Muscle layer of duodenum (tissue), 2 donors: ENCODE results near the gene GDPD2.

Experiments used
- H3K27ac ChIP-seq: one replicate; pipeline ENCODE4 v1.7.0; 2013; ENCODE audit warnings: mild to moderate bottlenecking, low read length
- H3K27me3 ChIP-seq: one replicate; pipeline ENCODE4 v1.7.0; 2013; ENCODE audit warnings: low read depth, mild to moderate bottlenecking, control low read depth, low read length
- H3K36me3 ChIP-seq, 2 donors: one replicate each; pipeline ENCODE4 v1.7.0; 2013; ENCODE audit warnings: low read length in 2 of 2, control low read depth in 1 of 2, mild to moderate bottlenecking in 1 of 2; ENCODE audit not compliant: insufficient read depth in 2 of 2, control insufficient read depth in 1 of 2
- H3K4me1 ChIP-seq, 2 donors: one replicate each; pipeline ENCODE4 v1.7.0; 2013; ENCODE audit warnings: low read length in 2 of 2, mild to moderate bottlenecking in 2 of 2, control low read depth in 1 of 2, moderate library complexity in 1 of 2; ENCODE audit not compliant: insufficient read depth in 2 of 2, control insufficient read depth in 1 of 2
- H3K4me3 ChIP-seq, 2 donors: one replicate each; pipeline ENCODE4 v1.7.0; 2013; ENCODE audit warnings: low read length in 2 of 2, low read depth in 1 of 2, mild to moderate bottlenecking in 1 of 2
- H3K9me3 ChIP-seq, 2 donors: one replicate each; pipeline ENCODE4 v1.7.0; 2013; ENCODE audit warnings: low read length in 2 of 2, control low read depth in 1 of 2, mild to moderate bottlenecking in 1 of 2; ENCODE audit not compliant: control insufficient read depth in 1 of 2
- donor health status: healthy.

Gene GDPD2

GRCh38 chrX:70439016-70439415 is 15.9 kb downstream of the GDPD2 start:
- Histone ChIP-seq H3K4me1 (peaks cover 0 to 4% of the 10 kb centered on the region in 2 donors), H3K4me3 (no peak overlapping the region), H3K27me3 (peaks cover 2% of the 10 kb centered on the region), H3K27ac (no peak overlapping the region), H3K9me3 (no peaks in the 10 kb centered on the region), H3K36me3 (no peaks in the 10 kb centered on the region)

DNA sequence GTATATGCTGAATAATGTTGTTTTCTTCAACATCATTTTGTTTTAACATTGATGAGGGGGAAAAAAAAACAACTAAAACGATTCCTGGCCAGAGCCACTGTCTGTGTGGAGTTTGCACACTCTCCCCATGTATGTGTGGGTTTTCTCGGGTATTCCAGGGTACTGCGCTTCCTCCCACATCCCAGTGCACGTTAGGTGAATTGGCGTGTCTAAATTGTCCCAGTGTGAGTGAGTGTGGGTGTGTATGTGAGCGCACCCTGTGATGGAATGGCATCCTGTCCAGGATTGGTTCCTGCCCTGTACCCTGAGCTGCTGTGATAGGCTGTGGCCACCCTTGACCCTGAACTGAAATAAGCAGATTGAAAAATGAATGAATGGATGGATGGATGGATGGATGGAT is 19.1 kb downstream of the GDPD2 start:
- H3K9me3 ChIP-seq, result no peaks in the 10 kb centered on the region
- peaks cover 4% of the 10 kb centered on the region for H3K27me3 ChIP-seq
- no peak overlapping the region for H3K4me3 ChIP-seq
- H3K4me1 ChIP-seq, result peaks cover 0 to 4% of the 10 kb centered on the region in 2 donors
- no peak overlapping the region for H3K27ac ChIP-seq
- H3K36me3 ChIP-seq, result no peaks in the 10 kb centered on the region

DNA sequence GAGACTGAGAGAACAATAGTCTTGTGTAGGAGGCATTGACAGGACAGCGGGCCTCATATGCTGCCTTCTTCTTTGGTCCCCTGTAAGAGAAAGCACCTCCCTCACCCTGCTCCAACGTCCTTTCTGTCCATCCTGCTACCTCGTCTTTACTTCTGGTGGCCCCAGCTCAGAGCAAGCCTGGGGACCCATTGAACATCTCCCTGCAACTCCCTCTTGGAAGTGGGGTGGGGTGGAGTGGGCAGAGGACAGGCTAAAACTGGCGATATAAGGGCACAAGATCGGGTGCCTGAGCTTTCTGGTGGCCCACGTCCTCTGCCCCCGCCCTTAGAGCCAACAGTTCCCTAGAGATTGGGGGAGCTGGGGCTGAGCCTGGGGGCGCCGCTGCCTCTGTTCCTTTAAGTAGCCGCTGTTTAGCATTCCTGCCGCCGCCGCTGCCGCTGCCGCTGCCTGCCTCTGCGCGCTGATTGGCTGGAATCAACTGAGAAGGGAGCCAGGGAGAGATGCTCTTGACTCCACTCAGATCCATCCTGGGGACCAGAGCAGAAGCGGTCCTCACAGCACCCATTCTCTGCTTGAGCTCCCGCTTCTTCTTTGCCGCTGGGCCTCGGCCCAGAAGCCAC is 21.3 kb downstream of the GDPD2 start, which contains the start of gene DLG3:
Gene DLG3 (plus strand): TSS at position 510 of the 620 bp plus-strand sequence. CDS start 367 bp downstream, outside the sequence.
- Histone ChIP-seq H3K27me3 (peaks cover 4% of the 10 kb centered on the region), H3K9me3 (no peaks in the 10 kb centered on the region), H3K4me3 (peak within 1 kb of the TSS in 1 of 2 donors; percentile 38), H3K27ac (no peak within 1 kb of the TSS), H3K4me1 (peaks cover 0 to 4% of the 10 kb centered on the region in 2 donors), H3K36me3 (no peaks in the 10 kb centered on the region)

- Histone ChIP-seq H3K9me3 (no peaks in the 10 kb centered on the region), H3K4me3 (peak overlapping the region in 1 of 2 donors; percentile 38), H3K4me1 (peaks cover 0 to 4% of the 10 kb centered on the region in 2 donors), H3K27me3 (peaks cover 4% of the 10 kb centered on the region), H3K27ac (no peak overlapping the region), H3K36me3 (no peaks in the 10 kb centered on the region)
These were observed 22.0 kb downstream of the GDPD2 start for GRCh38 chrX:70444946-70445656.

- peaks cover 4% of the 10 kb centered on the region for H3K27me3 ChIP-seq
- no peak overlapping the region for H3K27ac ChIP-seq
- peaks cover 0 to 4% of the 10 kb centered on the region in 2 donors for H3K4me1 ChIP-seq
- H3K36me3 ChIP-seq, result no peaks in the 10 kb centered on the region
- H3K4me3 ChIP-seq, result no peak overlapping the region
- H3K9me3 ChIP-seq, result no peaks in the 10 kb centered on the region
These were observed 22.8 kb downstream of the GDPD2 start for GRCh38 chrX:70445951-70446350.

DNA sequence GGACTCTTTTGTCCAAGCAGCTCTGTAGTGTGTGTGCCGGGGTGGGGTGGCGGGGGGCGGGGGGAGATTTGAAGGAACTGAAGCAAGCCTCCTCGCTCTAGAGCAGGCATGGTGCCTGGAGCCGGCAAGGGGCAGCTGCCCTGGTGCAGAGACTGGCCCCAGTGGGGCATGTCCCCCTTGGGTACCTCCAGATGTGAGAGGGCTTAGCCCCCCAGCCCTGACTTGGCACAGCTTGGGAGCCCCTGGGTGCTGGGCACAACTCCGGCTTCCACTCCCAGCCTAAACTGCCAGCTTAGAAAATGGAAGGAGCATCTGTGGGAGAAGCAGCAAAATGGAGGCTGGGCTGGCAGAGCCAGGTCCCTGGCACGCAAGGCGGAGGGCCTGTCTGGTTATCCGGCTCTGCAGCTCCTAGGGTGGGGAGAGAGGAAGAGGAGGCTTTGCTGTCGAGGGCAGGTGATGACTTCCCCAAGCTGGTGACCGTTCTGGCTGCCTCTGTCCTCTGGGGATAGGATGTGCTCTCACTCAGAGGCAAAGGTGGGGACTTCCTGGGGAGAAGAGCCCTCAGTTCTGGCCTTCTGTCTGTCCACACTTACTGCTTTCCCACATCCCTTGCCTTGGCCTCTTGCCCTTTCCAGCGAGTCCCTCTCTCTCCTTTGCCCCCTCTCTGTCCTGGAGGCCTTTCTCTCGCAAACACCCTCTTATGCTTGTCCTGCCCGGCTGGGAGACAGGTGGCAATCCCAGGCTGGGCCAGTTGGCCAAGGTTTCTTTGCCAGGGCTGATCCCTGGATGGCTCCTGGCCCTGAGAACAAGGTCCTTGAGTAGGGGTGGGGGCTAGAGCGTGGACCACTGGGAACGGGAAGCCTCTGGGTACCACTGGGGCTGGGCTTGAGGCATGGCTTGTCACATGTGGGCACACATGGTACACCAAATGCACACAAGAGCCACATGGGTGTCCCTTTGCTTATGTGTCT is 23.6 kb downstream of the GDPD2 start:
- Histone ChIP-seq H3K27ac (no peak overlapping the region), H3K4me1 (peaks cover 0 to 4% of the 10 kb centered on the region in 2 donors), H3K4me3 (no peak overlapping the region), H3K9me3 (no peaks in the 10 kb centered on the region), H3K27me3 (peaks cover 4% of the 10 kb centered on the region), H3K36me3 (no peaks in the 10 kb centered on the region)

- Histone ChIP-seq H3K27me3 (no peaks in the 10 kb centered on the region), H3K4me1 (peaks cover 0 to 10% of the 10 kb centered on the region in 2 donors), H3K36me3 (no peaks in the 10 kb centered on the region), H3K4me3 (no peak overlapping the region), H3K27ac (no peak overlapping the region), H3K9me3 (no peaks in the 10 kb centered on the region)
These were observed 26.4 kb downstream of the GDPD2 start for GRCh38 chrX:70449457-70449966.

GRCh38 chrX:70452143-70452733 is 29.1 kb downstream of the GDPD2 start:
- H3K4me1 ChIP-seq, result peaks cover 0 to 6% of the 10 kb centered on the region in 2 donors
- no peaks in the 10 kb centered on the region for H3K36me3 ChIP-seq
- H3K27me3 ChIP-seq, result no peaks in the 10 kb centered on the region
- H3K9me3 ChIP-seq, result no peaks in the 10 kb centered on the region
- peak overlapping the region; percentile 50 to 67 for H3K4me3 ChIP-seq
- no peak overlapping the region for H3K27ac ChIP-seq

GRCh38 chrX:70453024-70453618 is 30.0 kb downstream of the GDPD2 start:
- Histone ChIP-seq H3K36me3 (no peaks in the 10 kb centered on the region), H3K4me1 (peaks cover 0 to 6% of the 10 kb centered on the region in 2 donors), H3K27ac (no peak overlapping the region), H3K27me3 (no peaks in the 10 kb centered on the region), H3K9me3 (no peaks in the 10 kb centered on the region), H3K4me3 (peak overlapping the region; percentile 50 to 67)
